Heart left ventricle (tissue), 16 donors: ENCODE data around the gene CCDC88B. TPM values are rescaled to one million over a fixed set of nuclear protein-coding genes. Genes with fewer than 3 reads are reported as not detected.

ENCODE experiments used
- ATAC-seq, 4 donors: fragments of 200-7000 bp; cut with Tn5 transposase; one replicate each; pipeline ENCODE4 v1.9.1; 2020 to 2022; ENCODE audit warnings: moderate library complexity in 4 of 4, mild to moderate bottlenecking in 3 of 4, moderate number of reproducible peaks in 1 of 4
- DNase-seq, 5 donors: peaks; one replicate each; pipeline ENCODE4 v3.0.0-alpha.2; 2020
- H3K27ac ChIP-seq, 12 donors: fragments of 200-600 bp; sonication (generic) in 4 of 12; one replicate each; pipeline versions ENCODE4 v1.5.0 to v1.8.0; 2016 to 2022; ENCODE audit warnings: mild to moderate bottlenecking in 2 of 12
- H3K27me3 ChIP-seq, 9 donors: fragments of 200-600 bp; sonication (generic) in 2 of 9; one replicate each; pipeline versions ENCODE4 v1.5.1 to v1.8.0; 2016 to 2022; ENCODE audit warnings: mild to moderate bottlenecking in 3 of 9
- H3K36me3 ChIP-seq, 9 donors: fragments of 200-600 bp; sonication (generic) in 2 of 9; one replicate each; pipeline versions ENCODE4 v1.5.0 to v1.8.0; 2018 to 2022; ENCODE audit warnings: mild to moderate bottlenecking in 2 of 9
- H3K4me1 ChIP-seq, 12 donors: fragments of 200-600 bp; sonication (generic) in 4 of 12; one replicate each; pipeline versions ENCODE4 v1.5.0 to v1.8.0; 2016 to 2022; ENCODE audit warnings: mild to moderate bottlenecking in 3 of 12
- H3K4me3 ChIP-seq, 12 donors: fragments of 200-600 bp; sonication (generic) in 4 of 12; one replicate each; pipeline versions ENCODE4 v1.5.0 to v1.8.0; 2017 to 2022; ENCODE audit warnings: mild to moderate bottlenecking in 9 of 12, moderate library complexity in 4 of 12
- H3K9me3 ChIP-seq, 12 donors: fragments of 200-600 bp; sonication (generic) in 4 of 12; one replicate each; pipeline versions ENCODE4 v1.5.0 to v1.8.0; 2016 to 2022; ENCODE audit warnings: mild to moderate bottlenecking in 1 of 12
- CTCF ChIP-seq, 12 donors: fragments of 200-600 bp; sonication (generic) in 4 of 12; IDR thresholded peaks; one replicate each; pipeline versions ENCODE4 v1.5.0 to v1.8.0; 2018 to 2022; ENCODE audit warnings: antibody characterized with exemption in 12 of 12, mild to moderate bottlenecking in 5 of 12
- POLR2A ChIP-seq, 2 donors: fragments of 450-650 bp; IDR thresholded peaks; one replicate each; pipeline ENCODE4 v1.6.1; 2017; ENCODE audit warnings: antibody characterized with exemption in 2 of 2, mild to moderate bottlenecking in 2 of 2, moderate library complexity in 2 of 2
- WGBS, 4 donors: extraction: QIAGEN DNeasy Blood & Tissue Kit in 2 of 4; methylation state at CpG; one replicate each; pipeline versions ENCODE4 v1.1.5 to v1.1.7; 2013 to 2018; 5-methylcytosine and 5-hydroxymethylcytosine counted together
- intact Hi-C, 10 donors: fragments of 100-400 bp; cut with DNase I; formaldehyde crosslinking; loops; one replicate each; pipeline versions ENCODE4 v1.11.1 to v1.14.2; 2022
- polyA plus RNA-seq, 2 donors: library from polyadenylated mRNA; stranded (reverse); fragments of 200-250 nt; gene quantifications; one replicate each; pipeline ENCODE4 v1.2.3, GENCODE V29; 2013
- total RNA-seq, 9 donors: library from RNA; depleted of rRNA in 2 of 9; stranded (reverse); fragments of >200 nt in 2 of 9; fragmentation: NEBNext Ultra II Directional in 3 of 9; extraction: Animal tissue kit (Norgen Biotek cat#: 25700) in 3 of 9; gene quantifications; one replicate each; pipeline versions ENCODE4 v1.1.0 to v1.2.4, GENCODE V29; 2016 to 2023
- donor health status: ischemic (EF 13 %, LVEDD 7.1; RV severe dilation, severe dysfunction).
- donor health status: healthy with polysubstance abuse.
- donor health status: DM: no; HTN: yes; CAD: no.
- donor health status: DM: no; HTN: no; CAD: no.
- donor health status: ischemic (EF 25% LVEDD 6.9; RV normal size, moderate dysfunction).
- donor health status: ischemic (EF 25% LVEDD 5.7; RV mildly dilated, moderate dysfunction).
- donor health status: healthy.
- donor health status: DM: yes; HTN: yes; CAD: no.
- donor health status: ischemic (EF 35%, LVEDD 5.7; RV mildly dilated, moderate dysfunction).
- donor health status: nonischemic (EF 11% LVEDD 7.7; RV severe dilation, severe dysfunction).
- donor health status: DM: yes; HTN: yes; CAD: no.
- donor health status: PGD.
- donor health status: ischemic (EF 29% LVEDD 5.4; RV normal size, mild dysfunction).
- donor health status: nonischemic (EF 23%, LVEDD 6.1; RV moderate dilation, normal function).

Gene CCDC88B
- total and polyA plus RNA-seq, 11 donors, result 4.1 to 24.0 (median 8.1) TPM

- DNase-seq, result no peak
- no peaks in the 10 kb centered on the region for H3K27me3 ChIP-seq
- H3K36me3 ChIP-seq, result peaks cover 0 to 5% (median 0%) of the 10 kb centered on the region in 9 donors
- ATAC-seq, result no peak
- intact Hi-C loops, result loop anchor here in 2 of 10 donors (5.0 to 10.0 kb wide), 2 partner anchors 36 to 302 kb away; partner anchors contain the start of genes PRDX5 (in 1 of the 2) and TRMT112 (in 1 of the 2)
- peaks cover under 1 to 31% (median 16%) of the 10 kb centered on the region in 12 donors for H3K4me1 ChIP-seq
- no peak overlapping the region for H3K27ac ChIP-seq
- H3K4me3 ChIP-seq, result no peak overlapping the region
- H3K9me3 ChIP-seq, result no peaks in the 10 kb centered on the region
- 90 to 92% (median 90%) methylated on average over 21 to 34 of the region's 34 CpGs for WGBS, 4 donors
- TF ChIP-seq POLR2A (IDR thresholded peaks at IDR 0.05), result no peak
These were observed 13.2 kb downstream of the CCDC88B start for GRCh38 chr11:64352995-64353714.

- Histone ChIP-seq H3K27me3 (no peaks in the 10 kb centered on the region), H3K27ac (no peak overlapping the region), H3K4me3 (no peak overlapping the region), H3K4me1 (peaks cover 3 to 31% (median 22%) of the 10 kb centered on the region in 12 donors), H3K36me3 (peaks cover 0 to 5% (median 0%) of the 10 kb centered on the region in 9 donors), H3K9me3 (no peaks in the 10 kb centered on the region)
- TF ChIP-seq CTCF (IDR thresholded peaks at IDR 0.05) (no peak), POLR2A (IDR thresholded peaks at IDR 0.05) (no peak)
- ATAC-seq (no peak), DNase-seq (no peak)
- 82 to 87% (median 83%) methylated on average over 17 to 20 of the region's 20 CpGs for WGBS, 4 donors
- intact Hi-C loops, result loop anchor here in 2 of 10 donors (2.0 to 10.0 kb wide), 3 partner anchors 35 to 301 kb away; partner anchors contain the start of genes PRDX5 (in 2 of the 2) and TRMT112 (in 1 of the 2)
These were observed 13.9 kb downstream of the CCDC88B start for GRCh38 chr11:64353715-64354506.

GRCh38 chr11:64355078-64355940 lies 15.3 kb downstream of the CCDC88B start:
- intact Hi-C loops, result loop anchor here in 6 of 10 donors (1.0 to 10.0 kb wide), 5 partner anchors 37 to 299 kb away; partner anchors contain the start of genes PRDX5 (in 6 of the 6) and TRMT112 (in 3 of the 6)
- ATAC-seq, result peak; percentile 56 to 82 (median 70)
- peak; percentile 53 to 83 (median 65) for TF ChIP-seq CTCF (IDR thresholded peaks at IDR 0.05)
- TF ChIP-seq POLR2A (IDR thresholded peaks at IDR 0.05), result peak in 1 of 2 donors; percentile 32
- Histone ChIP-seq H3K4me1 (peaks cover 3 to 43% (median 30%) of the 10 kb centered on the region in 12 donors), H3K27me3 (no peaks in the 10 kb centered on the region), H3K27ac (peak overlapping the region in 11 of 12 donors; percentile 21 to 79 (median 62)), H3K9me3 (no peaks in the 10 kb centered on the region), H3K36me3 (peaks cover 0 to 5% (median 0%) of the 10 kb centered on the region in 9 donors), H3K4me3 (peak overlapping the region in 9 of 12 donors; percentile 34 to 50 (median 44))
- peak; percentile 81 to 91 (median 88) for DNase-seq
- WGBS, 4 donors, result 9 to 13% (median 9%) methylated on average over 9 to 23 of the region's 23 CpGs
